Right ventricle myocardium inferior (tissue), 1 donor: ENCODE results near the gene IDUA. TPM values are rescaled to one million over a fixed set of nuclear protein-coding genes. Genes with fewer than 3 reads are reported as not detected.
"Not testable (repeated sequence)": the region's sequence is repeated elsewhere in the genome, so short reads cannot be mapped to it uniquely, and the experiment has no call there.

Experiments used
- ATAC-seq: fragments of 200-7000 bp; cut with Tn5 transposase; one replicate; pipeline ENCODE4 v1.9.1; 2020; ENCODE audit warnings: mild to moderate bottlenecking, moderate library complexity
- DNase-seq: peaks from one replicate; pipeline ENCODE4 v3.0.0; 2021; ENCODE audit errors: missing footprints
- intact Hi-C: fragments of 100-400 bp; cut with DNase I; formaldehyde crosslinking; loops from one replicate; pipeline ENCODE4 v1.11.0; 2022
- long read RNA-seq: library from polyadenylated mRNA; unstranded; transcript quantifications from one replicate; pipeline ENCODE4 v2.0.0, GENCODE V29; 2021
- total RNA-seq: library from RNA; stranded (reverse); fragmentation: NEBNext Ultra II Directional; extraction: Animal tissue kit (Norgen Biotek cat#: 25700); gene quantifications from one replicate; pipeline ENCODE4 v1.2.1, GENCODE V29; 2021
- donor health status: DM: no; HTN: yes; CAD: no; lungs with severe emphysema.

IDUA gene
- total RNA-seq = 8.6 TPM
- long read RNA-seq, partial matches to known transcripts = 2 of 10 reads
- long read RNA-seq, other reads (novel, unspliced or antisense) = 4 of 10 reads

DNA sequence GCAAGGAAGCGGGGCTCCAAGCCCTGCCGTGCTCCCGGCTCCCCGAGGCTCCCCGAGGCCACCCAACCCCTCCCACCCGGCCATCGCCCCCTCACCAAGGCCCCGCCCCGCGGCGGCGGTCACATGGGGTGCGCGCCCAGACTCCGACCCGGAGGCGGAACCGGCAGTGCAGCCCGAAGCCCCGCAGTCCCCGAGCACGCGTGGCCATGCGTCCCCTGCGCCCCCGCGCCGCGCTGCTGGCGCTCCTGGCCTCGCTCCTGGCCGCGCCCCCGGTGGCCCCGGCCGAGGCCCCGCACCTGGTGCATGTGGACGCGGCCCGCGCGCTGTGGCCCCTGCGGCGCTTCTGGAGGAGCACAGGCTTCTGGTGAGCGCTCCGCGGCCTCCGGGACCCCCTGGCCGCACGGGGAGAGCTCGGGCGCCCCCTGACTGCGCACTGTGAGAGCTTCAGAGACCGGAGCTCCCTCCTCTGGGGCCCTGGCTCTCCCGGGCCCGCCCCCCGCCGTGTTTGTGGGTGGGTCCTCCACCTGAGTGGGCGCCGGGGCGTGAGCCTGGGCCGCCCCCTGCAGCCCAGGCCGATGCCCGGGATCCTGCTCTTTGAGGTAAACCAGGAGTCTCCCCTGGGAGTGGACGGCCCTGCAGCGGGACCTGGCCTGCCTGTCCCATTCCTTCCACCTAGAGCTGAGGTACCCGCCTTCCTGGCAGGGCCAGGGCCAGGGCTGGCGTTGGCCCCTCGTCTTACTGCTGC lies at the start of gene IDUA:
TSS of gene IDUA (plus strand) at position 166 of the 745 bp plus-strand sequence. CDS start at position 207, 41 bp downstream.
- intact Hi-C loops = loop anchor here (5.0 to 10.0 kb wide), 2 partner anchors 52 to 245 kb away; partner anchors contain the start of genes GAK and TMEM175
- ATAC-seq (peak; percentile 88), DNase-seq (peak; percentile 93)

DNA sequence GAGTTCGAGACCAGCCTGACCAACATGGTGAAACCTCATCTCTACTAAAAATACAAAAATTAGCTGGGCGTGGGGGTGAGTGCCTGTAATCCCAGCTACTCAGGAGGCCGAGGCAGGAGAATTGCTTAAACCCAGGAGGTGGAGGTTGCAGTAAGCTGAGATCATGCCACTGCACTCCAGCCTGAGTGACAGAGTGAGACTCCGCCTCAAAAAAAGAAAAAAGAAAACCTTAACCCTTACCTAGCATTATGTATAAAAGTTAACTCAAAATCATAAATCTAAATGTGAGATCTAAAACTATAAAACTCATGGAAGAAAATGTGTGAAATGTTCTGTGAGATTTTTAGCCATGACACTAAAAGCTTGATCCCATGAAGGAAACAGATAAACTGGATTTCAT lies 47.3 kb upstream of the IDUA start:
- not testable (repeated sequence) for DNase-seq
- intact Hi-C loops = loop anchor here (10.0 kb wide), 1 partner anchor 45 kb away; the partner anchor contains the start of gene IDUA

DNA sequence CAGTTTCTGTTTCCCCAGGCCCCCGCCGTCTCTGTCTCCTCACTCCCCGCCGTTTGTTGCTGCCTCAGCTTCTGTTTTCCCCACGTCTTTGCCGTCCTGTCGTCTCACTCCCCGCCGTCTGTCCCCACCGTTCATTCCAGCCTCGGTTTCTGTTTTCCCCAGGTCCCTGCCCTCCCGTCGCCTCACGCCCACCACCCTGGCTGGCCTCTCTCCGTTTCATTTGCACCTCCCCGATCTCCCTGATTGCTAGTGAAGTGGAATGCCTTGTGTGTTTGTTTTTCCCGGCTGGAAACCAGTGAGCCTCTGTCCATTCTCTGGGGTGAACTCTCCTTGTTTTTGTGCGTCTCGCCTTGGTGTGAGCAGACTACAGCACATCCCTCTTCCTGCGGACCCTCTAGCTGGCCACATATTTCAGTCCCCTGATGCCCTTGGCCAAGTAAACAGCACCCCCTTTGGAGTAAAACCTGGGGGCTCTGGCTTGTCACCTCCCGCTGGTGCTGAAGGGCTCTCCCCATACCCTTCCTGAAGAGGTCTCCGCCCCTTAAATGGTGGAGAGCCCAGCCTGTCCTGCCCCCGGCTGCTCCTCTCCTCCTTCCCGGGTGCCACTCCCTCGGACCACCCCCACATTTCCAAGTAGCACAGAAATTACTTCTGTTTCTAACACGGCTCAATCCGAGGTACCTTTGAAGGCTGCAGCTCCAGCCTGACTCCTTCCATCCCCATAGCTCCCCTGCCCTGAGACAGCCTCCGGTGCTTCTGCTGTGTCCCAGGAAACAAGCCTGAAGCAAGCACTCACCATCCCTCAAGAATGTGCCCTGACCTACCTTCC lies 41.4 kb upstream of the IDUA start:
- ATAC-seq (no peak), DNase-seq (no peak)
- intact Hi-C loops = no loop called here

More for the DNA sequence above, 47.3 kb upstream of the IDUA start:
- not testable (repeated sequence) for ATAC-seq

DNA sequence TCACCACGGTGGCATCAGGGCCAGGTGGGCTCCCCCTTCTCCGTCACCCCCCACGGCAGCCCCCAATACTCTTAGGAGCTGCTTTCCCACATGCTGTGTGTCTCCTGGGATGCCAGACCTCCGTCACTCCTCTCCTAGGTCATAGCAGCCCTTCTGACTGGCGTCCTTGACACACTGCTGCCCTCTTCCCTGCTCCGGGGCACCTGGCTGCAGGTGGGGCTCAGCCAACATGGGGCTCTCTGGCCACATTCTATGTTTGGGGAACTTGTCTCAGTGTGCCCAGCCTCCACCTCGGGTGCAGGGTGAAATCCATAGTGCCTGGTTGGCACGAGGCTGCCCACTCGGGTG lies 40.8 kb upstream of the IDUA start:
- DNase-seq (no peak), ATAC-seq (no peak)
- intact Hi-C loops = no loop called here

DNA sequence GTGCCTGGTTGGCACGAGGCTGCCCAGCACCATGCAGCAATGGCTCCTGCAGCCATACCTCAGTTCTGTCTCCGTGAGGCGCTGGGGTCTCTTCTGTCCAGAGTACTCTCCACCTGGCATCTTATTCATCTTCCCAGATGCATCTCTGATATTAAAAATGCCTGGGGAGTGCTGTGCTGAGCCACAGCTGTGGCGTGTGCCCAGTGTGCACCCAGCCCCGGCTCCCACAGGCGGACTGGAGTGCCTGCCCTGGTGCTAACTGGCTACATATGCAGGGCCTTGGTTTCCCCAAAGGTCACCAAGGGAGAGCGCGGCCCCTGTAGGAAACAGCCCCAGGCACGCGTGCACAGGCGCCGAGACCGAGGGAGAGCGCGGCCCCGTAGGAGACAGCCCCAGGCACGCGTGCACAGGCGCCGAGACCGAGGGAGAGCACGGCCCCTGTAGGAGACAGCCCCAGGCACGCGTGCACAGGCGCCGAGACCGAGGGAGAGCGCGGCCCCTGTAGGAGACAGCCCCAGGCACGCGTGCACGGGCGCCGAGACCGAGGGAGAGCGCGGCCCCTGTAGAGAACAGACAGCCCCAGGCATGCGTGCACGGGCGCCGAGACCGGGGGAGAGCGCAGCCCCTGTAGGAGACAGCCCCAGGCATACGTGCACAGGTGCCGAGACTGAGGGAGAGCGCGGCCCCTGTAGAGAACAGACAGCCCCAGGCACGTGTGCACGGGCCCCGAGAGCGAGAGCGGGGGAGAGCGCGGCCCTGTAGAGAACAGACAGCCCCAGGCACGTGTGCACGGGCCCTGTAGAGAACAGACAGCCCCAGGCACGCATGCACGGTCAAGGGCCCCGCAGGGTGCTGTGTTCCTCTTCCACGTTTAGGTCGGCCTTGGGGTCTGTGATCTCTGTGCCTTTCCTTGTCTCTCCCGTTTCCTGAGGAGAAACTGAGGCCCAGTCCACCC lies 40.0 kb upstream of the IDUA start:
- DNase-seq = no peak
- no peak for ATAC-seq
- intact Hi-C loops = no loop called here

DNA sequence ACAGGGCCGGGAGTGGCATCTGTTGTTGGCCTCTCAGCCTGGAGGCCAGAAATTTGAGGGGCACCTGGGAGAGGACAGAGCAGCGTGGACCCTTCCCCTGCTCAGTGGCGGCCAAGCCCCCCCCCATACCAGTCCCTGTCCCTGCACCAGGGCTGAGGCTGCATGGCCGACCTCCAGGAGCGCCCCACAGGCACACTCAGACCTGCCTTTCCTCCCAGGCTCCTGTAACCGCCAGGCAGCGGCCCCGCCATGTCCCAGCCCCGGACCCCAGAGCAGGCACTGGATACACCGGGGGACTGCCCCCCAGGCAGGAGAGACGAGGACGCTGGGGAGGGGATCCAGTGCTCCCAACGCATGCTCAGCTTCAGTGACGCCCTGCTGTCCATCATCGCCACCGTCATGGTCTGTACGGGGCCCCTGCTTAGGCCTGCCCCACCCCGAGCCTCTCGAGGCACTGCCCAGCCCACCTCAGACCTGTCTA lies 39.3 kb upstream of the IDUA start:
- intact Hi-C loops = no loop called here
- no peak for ATAC-seq
- peak; percentile 31 for DNase-seq

DNA sequence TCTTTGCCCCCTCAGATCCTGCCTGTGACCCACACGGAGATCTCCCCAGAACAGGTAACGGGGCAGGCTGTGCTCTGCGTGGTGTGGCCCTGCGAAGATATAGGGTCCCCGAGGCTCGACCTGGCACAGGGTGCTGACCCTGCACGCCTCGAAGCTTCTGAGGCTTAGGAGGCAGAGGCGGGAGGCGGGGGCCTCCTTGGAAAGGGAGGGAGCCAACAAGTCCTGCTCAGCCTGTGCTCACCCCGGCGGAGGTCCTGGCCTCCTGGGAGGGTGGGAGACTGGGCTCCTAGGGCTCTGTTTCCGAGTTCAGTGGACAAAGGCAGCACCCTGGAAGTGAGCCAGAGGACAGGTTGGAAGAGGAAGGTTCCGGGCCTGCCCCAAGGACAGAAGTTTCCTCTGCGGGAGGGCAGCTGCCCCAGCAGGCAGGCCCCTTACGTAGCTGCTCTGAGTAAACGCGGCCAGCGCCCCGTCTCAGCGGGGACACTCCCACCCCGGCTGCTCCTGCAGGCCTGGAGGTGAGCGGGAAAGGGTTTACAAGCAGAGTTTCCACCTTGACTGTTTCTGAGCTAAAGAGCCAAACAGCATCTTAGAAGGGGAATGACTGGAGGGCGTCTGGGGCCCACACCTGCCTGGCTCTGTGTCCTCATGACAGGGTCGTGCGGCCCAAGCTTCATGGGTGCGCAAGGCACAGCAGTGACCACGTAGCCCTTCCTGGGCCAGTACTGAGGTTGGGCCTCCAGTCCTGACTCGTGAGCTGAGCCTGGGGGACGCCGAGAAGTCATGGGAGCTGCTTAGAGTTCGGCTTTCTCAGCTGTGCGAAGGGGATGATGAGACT lies 38.5 kb upstream of the IDUA start:
- ATAC-seq = no peak
- intact Hi-C loops = no loop called here
- DNase-seq = peak; percentile 61

DNA sequence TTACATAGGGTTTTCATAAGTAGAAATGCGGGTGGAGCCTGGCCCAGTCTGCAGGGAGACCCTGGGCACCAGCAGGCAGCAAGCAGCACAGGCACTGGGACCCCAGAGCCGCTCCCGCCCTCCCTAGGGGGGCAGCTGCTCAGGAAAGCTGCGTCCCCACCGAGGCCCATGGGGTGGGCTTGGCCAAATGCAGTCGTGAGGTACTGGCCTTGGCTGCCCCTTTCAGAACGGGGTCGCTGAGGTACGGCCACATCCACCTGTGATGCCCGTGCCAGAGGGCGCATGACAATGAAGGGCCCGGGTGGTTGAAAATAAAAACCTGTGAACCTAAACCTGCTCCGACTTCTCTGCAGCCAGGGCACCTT lies 37.9 kb upstream of the IDUA start:
- ATAC-seq (no peak), DNase-seq (peak; percentile 14)
- intact Hi-C loops = no loop called here

DNA sequence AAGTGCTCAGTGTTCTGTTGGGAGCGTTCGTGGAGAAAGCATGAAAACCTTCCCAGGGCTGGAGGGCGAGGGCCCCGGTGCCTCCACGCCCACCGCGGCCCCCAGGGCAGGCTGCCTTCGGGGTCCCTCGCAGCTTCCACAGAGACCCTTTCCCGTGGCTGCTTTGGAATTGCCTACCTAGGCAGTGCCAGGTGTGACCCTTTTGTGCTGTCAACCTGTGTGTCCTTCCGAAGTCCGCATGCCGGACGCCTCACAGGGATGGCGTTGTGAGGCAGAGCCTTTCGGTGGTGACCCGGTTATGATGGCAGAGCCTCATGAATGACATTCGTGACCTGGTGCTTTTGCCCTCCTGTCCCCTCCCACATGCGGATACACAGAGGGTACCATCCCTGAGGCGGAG lies 37.2 kb upstream of the IDUA start:
- ATAC-seq = no peak
- DNase-seq = peak; percentile 20
- intact Hi-C loops = no loop called here

DNA sequence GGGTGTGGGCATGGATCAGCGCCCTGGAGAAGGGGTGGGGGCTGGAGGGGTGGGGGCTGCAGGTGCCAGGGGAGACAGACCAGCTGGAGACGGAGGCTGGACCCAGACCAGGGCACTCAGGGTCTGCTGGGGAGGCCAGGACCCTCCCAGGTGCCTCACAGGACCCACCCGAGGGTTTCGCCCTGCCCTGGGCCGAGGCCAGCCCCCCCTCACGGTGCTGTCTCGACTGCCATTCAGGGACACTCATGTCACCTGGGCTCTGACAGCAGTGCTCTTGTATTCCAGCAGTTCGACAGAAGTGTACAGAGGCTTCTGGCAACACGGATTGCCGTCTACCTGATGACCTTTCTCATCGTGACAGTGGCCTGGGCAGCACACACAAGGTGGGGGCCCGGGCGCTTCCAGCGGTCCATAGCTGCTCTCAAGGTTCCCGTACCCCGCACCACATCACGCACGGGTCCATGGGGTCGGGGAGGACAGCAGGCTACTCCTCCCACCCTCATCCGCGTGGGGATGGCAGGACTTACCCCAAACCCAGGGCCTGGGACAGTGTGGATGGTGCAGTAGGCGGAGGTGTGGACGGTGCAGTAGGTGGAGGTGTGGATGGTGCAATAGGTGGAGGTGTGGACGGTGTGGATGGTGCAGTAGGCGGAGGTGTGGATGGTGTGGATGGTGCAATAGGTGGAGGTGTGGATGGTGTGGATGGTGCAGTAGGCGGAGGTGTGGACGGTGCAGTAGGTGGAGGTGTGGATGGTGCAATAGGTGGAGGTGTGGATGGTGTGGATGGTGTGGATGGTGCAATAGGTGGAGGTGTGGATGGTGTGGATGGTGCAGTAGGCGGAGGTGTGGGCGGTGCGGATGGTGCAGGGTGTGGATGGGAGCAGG lies 36.5 kb upstream of the IDUA start:
- intact Hi-C loops = no loop called here
- peak; percentile 30 for DNase-seq
- no peak for ATAC-seq

DNA sequence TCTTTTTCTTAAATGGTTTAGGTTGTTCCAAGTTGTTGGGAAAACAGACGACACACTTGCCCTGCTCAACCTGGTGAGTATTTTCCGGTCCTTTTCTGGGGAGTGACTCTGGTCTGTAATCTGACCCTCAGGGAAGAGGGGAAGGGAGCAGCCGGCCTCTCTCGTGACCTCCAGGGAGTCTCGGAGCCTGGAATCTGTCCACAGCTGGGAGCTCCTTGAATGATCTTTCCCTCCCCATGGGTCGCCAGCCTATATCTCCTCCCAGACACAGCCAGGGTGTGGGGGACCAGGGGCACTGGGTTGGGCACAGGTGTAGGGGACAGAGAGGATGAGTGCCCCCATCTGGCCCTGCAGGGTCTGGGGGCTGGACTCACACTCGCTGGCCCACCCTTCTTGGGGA lies 35.7 kb upstream of the IDUA start:
- ATAC-seq = no peak
- intact Hi-C loops = no loop called here
- DNase-seq = no peak

DNA sequence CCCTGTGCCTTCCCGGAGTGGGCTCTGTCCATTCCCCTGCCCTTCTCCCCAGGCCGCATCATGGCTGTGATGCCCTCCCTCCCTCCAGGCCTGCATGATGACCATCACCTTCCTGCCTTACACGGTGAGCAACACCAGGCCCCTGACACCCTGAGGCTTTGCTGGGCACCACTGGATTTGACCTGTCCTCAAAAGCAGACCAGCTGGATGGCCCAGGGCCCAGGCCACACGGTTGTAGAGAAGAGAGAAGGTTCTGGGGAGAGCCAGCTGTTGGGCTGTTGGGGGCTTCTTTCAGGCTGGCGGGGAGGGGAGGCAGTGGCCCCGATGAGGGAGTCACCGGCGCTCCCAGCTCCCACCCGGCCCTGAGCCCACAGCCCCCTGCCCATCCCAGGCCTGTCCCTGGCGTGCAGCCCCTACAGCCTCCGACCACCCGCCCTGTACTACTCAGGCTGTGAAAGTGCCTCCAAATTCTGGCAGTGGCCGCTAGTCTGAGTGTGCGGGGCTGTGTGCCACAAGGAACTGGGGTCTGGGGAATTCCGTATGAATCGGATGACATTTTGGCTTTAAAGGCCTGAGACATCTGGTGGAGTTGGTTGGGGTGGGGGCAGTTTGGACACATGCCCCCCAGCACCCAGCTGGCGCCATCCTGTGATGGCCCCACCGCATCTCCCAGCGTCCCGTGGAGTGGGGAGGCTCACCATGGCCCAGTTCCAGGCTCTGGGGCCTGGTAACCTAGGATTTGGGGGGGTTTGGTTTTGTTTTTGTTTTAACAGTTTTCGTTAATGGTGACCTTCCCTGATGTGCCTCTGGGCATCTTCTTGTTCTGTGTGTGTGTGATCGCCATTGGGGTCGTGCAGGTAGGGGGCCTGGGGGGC lies 35.0 kb upstream of the IDUA start:
- DNase-seq (peak; percentile 51), ATAC-seq (no peak)
- intact Hi-C loops = no loop called here

DNA sequence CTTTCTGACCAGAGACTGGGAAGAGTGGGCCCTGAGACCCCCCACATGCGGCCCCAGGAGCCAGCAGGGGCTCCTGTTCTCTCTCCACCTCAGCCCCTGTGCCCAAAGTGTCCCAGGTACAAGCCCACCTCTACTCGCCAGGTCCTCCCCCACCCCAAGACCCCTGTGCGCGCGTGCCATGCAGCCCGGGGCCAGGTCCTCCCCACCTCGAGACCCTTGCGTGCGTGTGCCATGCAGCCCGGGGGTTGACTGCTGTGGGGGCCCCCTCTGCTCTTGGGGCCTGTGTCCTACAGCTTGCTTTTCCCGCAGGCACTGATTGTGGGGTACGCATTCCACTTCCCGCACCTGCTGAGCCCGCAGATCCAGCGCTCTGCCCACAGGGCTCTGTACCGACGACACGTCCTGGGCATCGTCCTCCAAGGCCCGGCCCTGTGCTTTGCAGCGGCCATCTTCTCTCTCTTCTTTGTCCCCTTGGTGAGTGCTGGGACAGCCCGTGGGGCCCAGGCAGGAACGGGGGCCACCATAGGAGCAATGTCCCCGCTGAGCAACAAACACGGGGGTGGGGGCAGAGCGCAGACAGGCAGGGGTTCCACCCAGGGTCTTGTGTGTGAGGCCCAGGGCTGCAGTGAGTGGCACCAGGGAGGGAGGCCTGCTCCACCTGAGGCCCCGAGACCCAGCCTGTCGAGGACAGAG lies 33.8 kb upstream of the IDUA start:
- ATAC-seq = no peak

DNA sequence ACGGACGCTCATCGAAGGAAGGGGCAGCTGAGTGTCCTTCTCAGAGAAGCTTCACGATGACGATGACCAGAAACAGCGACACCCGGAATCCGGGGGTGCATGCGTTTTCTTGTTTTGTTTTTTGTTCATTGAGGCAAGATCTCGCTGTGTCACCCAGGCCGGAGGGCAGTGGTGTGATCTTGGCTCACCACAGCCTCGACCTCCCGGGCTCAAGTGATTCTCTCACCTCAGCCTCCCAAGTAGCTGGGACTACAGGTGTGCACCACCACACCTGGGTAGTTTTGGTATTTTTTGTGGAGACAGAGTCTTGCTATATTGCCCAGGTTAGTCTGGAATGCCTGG lies 33.3 kb upstream of the IDUA start:
- DNase-seq (peak; percentile 41), ATAC-seq (no peak)
- intact Hi-C loops = no loop called here

More for the DNA sequence above, 33.8 kb upstream of the IDUA start:
- DNase-seq = peak; percentile 46
- intact Hi-C loops = no loop called here

DNA sequence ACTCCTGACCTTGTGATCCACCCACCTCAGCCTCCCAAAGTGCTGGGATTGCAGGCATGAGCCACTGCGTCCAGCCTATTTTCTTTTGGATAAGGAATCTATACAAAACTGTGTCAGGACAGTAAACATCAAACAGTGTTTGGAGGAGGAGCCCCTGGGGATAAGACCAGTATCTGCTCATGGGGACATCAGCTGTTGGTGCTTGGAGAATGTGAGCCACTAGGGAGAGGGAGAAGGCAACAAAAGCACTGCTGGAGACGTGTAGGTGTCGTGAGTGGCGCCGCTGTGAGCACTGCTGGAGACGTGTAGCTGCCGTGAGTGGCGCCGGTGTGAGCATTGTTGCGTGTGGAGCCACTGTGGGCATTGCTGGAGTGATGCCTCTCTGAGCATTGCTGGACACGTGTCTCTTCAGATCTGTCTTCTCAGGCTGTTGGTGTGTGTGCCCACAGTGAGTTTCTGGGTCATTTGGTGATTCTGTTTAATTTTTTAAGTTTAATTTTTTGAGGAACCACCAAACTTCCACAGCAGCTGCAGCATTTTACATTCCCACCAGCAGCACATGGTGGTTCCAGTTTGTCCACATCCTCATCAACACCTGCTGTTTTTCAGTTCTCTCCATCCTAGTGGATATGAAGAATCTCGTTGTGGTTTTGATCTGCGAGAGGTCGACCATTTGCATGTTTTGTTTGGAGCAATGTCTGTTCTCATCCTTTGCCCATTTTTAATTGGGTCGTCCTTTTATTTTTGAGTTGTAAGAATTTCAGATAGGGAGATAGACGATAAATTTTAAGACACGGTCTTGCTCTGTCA lies 32.4 kb upstream of the IDUA start:
- no peak for ATAC-seq
- DNase-seq = no peak
- intact Hi-C loops = no loop called here
